GM12878 (cell line): ENCODE measurements around the gene MRTFA. TPM values are rescaled to one million over a fixed set of nuclear protein-coding genes. Genes with fewer than 3 reads are reported as not detected.

Experiments used
- ATAC-seq: fragments of 200-7000 bp; cut with Tn5 transposase; 3 replicates; pipeline ENCODE4 v1.9.1; 2020; ENCODE audit warnings: mild to moderate bottlenecking, moderate library complexity
- BruUV-seq: library from RNA; stranded (reverse); fragments of 400-500 nt; replicated peaks from 2 replicates; lab custom pipeline; 2021; lab: Mats Ljungman, UMichigan
- CTCF ChIA-PET: fragments of 300-600 bp; sonication (Branson Sonifier 250); formaldehyde crosslinking; extraction: SDS; loops from one replicate; lab custom pipeline; 2021; ENCODE audit warnings: inconsistent platforms; lab: Yijun Ruan, JAX
- POLR2A ChIA-PET: fragments of 350-600 bp; formaldehyde crosslinking; extraction: SDS; loops from one replicate; lab custom pipeline; 2021; ENCODE audit warnings: inconsistent platforms; lab: Charles Lee
- RAD21 ChIA-PET: fragments of 300-600 bp; sonication (Branson Sonifier 250); formaldehyde crosslinking; loops from one replicate; lab custom pipeline; 2023; ENCODE audit warnings: antibody characterized with exemption; ENCODE audit not compliant: unreplicated experiment; lab: Charles Lee
- SMC1A ChIA-PET: fragments of 300-600 bp; sonication (Branson Sonifier 250); formaldehyde crosslinking; loops from one replicate; lab custom pipeline; 2023; ENCODE audit not compliant: unreplicated experiment, uncharacterized antibody; lab: Charles Lee
- DNase-seq: peaks from one replicate; pipeline ENCODE4 v3.0.0-alpha.2; 2011; ENCODE audit warnings: low read depth, low spot score
- FAIRE-seq: peaks from 3 replicates; lab custom pipeline; 2011; peaks lifted over from hg19 to GRCh38; lab: Jason Lieb, UNC
- H2AFZ ChIP-seq: 2 replicates; pipeline ENCODE4 v1.6.0; 2011; ENCODE audit warnings: low read depth, low read length, control low read depth; ENCODE audit not compliant: control insufficient read depth
- H3K27ac ChIP-seq: 2 replicates; pipeline ENCODE4 v1.5.1; 2011; ENCODE audit warnings: control low read depth; ENCODE audit not compliant: control insufficient read depth, insufficient read depth
- H3K27me3 ChIP-seq, 2 experiments: replicated peaks in 1 of 2; 2 replicates each; pipeline versions ENCODE4 v1.6.0 to v1.6.1; 2011; ENCODE audit warnings: low read length in 1 of 2; ENCODE audit not compliant: control insufficient read depth in 2 of 2, insufficient read depth in 2 of 2
- H3K36me3 ChIP-seq, 2 experiments: 2 replicates each; pipeline ENCODE4 v1.5.1; 2011; ENCODE audit warnings: low read length in 1 of 2; ENCODE audit not compliant: control insufficient read depth in 2 of 2, insufficient read depth in 2 of 2
- H3K4me1 ChIP-seq: 2 replicates; pipeline ENCODE4 v1.6.1; 2011; ENCODE audit warnings: mild to moderate bottlenecking, low read length, moderate library complexity, mixed read lengths; ENCODE audit not compliant: control insufficient read depth, insufficient read depth
- H3K4me2 ChIP-seq: 2 replicates; pipeline ENCODE4 v1.6.0; 2011; ENCODE audit warnings: control low read depth; ENCODE audit not compliant: control insufficient read depth, insufficient read depth
- H3K4me3 ChIP-seq: fragments of 200-600 bp; sonication (generic); 2 replicates; pipeline ENCODE4 v1.5.1; 2016
- H3K79me2 ChIP-seq: 2 replicates; pipeline ENCODE4 v1.6.0; 2011; ENCODE audit warnings: low read length; ENCODE audit not compliant: control insufficient read depth, insufficient read depth
- H3K9ac ChIP-seq: 2 replicates; pipeline ENCODE4 v1.8.0; 2011; ENCODE audit warnings: low read length, control low read depth, mixed read lengths; ENCODE audit not compliant: control insufficient read depth, insufficient read depth
- H3K9me3 ChIP-seq: replicated peaks from 3 replicates; pipeline ENCODE4 v1.5.1; 2011; ENCODE audit warnings: mild to moderate bottlenecking, low read length; ENCODE audit not compliant: control insufficient read depth, insufficient read depth
- H4K20me1 ChIP-seq: 2 replicates; pipeline ENCODE4 v1.6.0; 2011; ENCODE audit not compliant: control insufficient read depth, insufficient read depth
- CUX1 ChIP-seq: IDR thresholded peaks from 2 replicates; pipeline ENCODE4 v1.6.1; 2012; ENCODE audit warnings: improper control_type of control experiment, low read depth, low read length; ENCODE audit not compliant: insufficient replicate concordance
- IRF3 ChIP-seq: fragments of 450-650 bp; IDR thresholded peaks from 2 replicates; pipeline ENCODE4 v1.6.1; 2014; ENCODE audit warnings: mild to moderate bottlenecking
- MEF2B ChIP-seq: fragments of 450-650 bp; IDR thresholded peaks from 2 replicates; pipeline ENCODE4 v1.6.1; 2018; ENCODE audit warnings: mild to moderate bottlenecking, moderate library complexity; ENCODE audit not compliant: partially characterized antibody, poor library complexity, severe bottlenecking
- NKRF ChIP-seq: fragments of 450-650 bp; conservative IDR thresholded peaks from 2 replicates; pipeline ENCODE4 v1.6.1; 2017; ENCODE audit warnings: mild to moderate bottlenecking, moderate library complexity
- PAX8 ChIP-seq: fragments of 450-650 bp; IDR thresholded peaks from 2 replicates; pipeline ENCODE4 v1.6.1; 2017; ENCODE audit warnings: mild to moderate bottlenecking, moderate library complexity
- POLR2AphosphoS2 ChIP-seq: IDR thresholded peaks from 2 replicates; pipeline ENCODE4 v1.6.1; 2011; ENCODE audit warnings: low read depth, mild to moderate bottlenecking, low read length, improper control_type of control experiment, moderate library complexity
- RBBP5 ChIP-seq: fragments of 200-600 bp; sonication (generic); conservative IDR thresholded peaks from 2 replicates; pipeline ENCODE4 v1.6.1; 2016
- RCOR1 ChIP-seq: conservative IDR thresholded peaks from 2 replicates; pipeline ENCODE4 v1.6.1; 2012; ENCODE audit warnings: low read depth, low read length, improper control_type of control experiment
- SKIL ChIP-seq: fragments of 450-650 bp; IDR thresholded peaks from 2 replicates; pipeline ENCODE4 v1.6.1; 2017; ENCODE audit warnings: mild to moderate bottlenecking, low read depth, inconsistent platforms; ENCODE audit not compliant: poor library complexity, severe bottlenecking
- SPI1 ChIP-seq: IDR thresholded peaks from 2 replicates; pipeline ENCODE4 v1.6.1; 2011; ENCODE audit warnings: low read depth, mild to moderate bottlenecking, low read length, moderate library complexity, borderline replicate concordance; ENCODE audit not compliant: insufficient read depth
- TCF7 ChIP-seq: IDR thresholded peaks from 2 replicates; pipeline ENCODE4 v1.6.1; 2014; ENCODE audit warnings: antibody characterized with exemption, borderline replicate concordance
- ZZZ3 ChIP-seq: IDR thresholded peaks from 2 replicates; pipeline ENCODE4 v1.6.1; 2011; ENCODE audit warnings: low read depth; ENCODE audit not compliant: control insufficient read depth, insufficient read length
- WGBS: methylation state at CpG from one replicate; pipeline ENCODE4 v1.1.6; 2016; ENCODE audit warnings: low lambda C conversion rate; ENCODE audit not compliant: insufficient replicate concordance, insufficient coverage; ENCODE audit errors: missing lambda C conversion rate; 5-methylcytosine and 5-hydroxymethylcytosine counted together
- in situ Hi-C: fragments of 300-500 bp; cut with MboI; formaldehyde crosslinking; loops from 9 replicates; pipeline ENCODE4 v1.14.3; 2018; ENCODE audit warnings: mixed read lengths
- intact Hi-C: fragments of 100-400 bp; cut with micrococcal nuclease; formaldehyde crosslinking; loops from one replicate; pipeline ENCODE4 v1.14.2; 2022; ENCODE audit not compliant: unreplicated experiment
- polyA plus RNA-seq, 11 experiments: library from polyadenylated mRNA; depleted of rRNA in 4 of 11; unstranded in 6 of 11; stranded (reverse) in 5 of 11; fragments of >200 nt; fragmentation: Nextera tagmentation in 4 of 11; fragmentation: Illumina TruSeq in 1 of 11; extraction: Ambion mirVana in 4 of 11; extraction: Trizol in 1 of 11; gene quantifications; 1 replicate in 1 of 11; 2 replicates in 10 of 11; pipeline versions ENCODE4 v1.2.1 to v1.2.3, GENCODE V29; 2011 to 2016; ENCODE audit warnings: inconsistent platforms in 2 of 11, missing spikeins in 2 of 11, low read depth in 1 of 11
- total RNA-seq, 4 experiments: library from RNA; depleted of rRNA in 3 of 4; stranded (reverse); fragments of >200 nt in 3 of 4; fragmentation: Illumina TruSeq in 1 of 4; extraction: Trizol in 1 of 4; gene quantifications; 2 replicates each; pipeline versions ENCODE4 v1.2.1 to v1.2.3, GENCODE V29; 2013 to 2021

MRTFA gene
- total and polyA plus RNA-seq, 10 of the 15 experiments (the other 5 are each of a cell fraction or from before 2014, with no cell fraction given) = 2.0 to 63.9 (median 17.9) TPM

GRCh38 chr22:40681451-40681850 lies 44.9 kb upstream of the MRTFA start (continued):
- TF ChIP-seq SKIL (no peak), PAX8 (no peak), SPI1 (no peak), MEF2B (no peak)

GRCh38 chr22:40680819-40681183 lies 44.3 kb upstream of the MRTFA start:
- no peak overlapping the region for H3K4me3 ChIP-seq
- H3K27me3 ChIP-seq = peaks cover 0 to 3% of the 10 kb centered on the region in 2 experiments; a peak in 3 of 4 replicates
- in situ Hi-C loops (loop anchor here (10.0 kb wide), 1 partner anchor 214 kb away; no protein-coding TSS in a partner anchor), intact Hi-C loops (loop anchor here (5.0 kb wide), 1 partner anchor 136 kb away; the partner anchor contains the start of gene SLC25A17)
- no peak overlapping the region for H2AFZ ChIP-seq
- no TSS peak for BruUV-seq
- ChIA-PET CTCF (interaction anchor here (0.7 to 1.5 kb wide), 3 partner anchors 80 to 242 kb away, joined by 3 to 4 read pairs (median 3); no protein-coding TSS in a partner anchor), SMC1A (interaction anchor here (1.1 to 1.2 kb wide), 2 partner anchors 213 to 305 kb away, joined by 3 read pairs; no protein-coding TSS in a partner anchor), POLR2A (no interaction called here), RAD21 (no interaction called here)
- DNase-seq (no peak), FAIRE-seq (no peak), ATAC-seq (no peak)
- H3K36me3 ChIP-seq = no peaks in the 10 kb centered on the region
- no peak overlapping the region for H3K27ac ChIP-seq
- H3K9me3 ChIP-seq = no peaks in the 10 kb centered on the region
- H3K4me2 ChIP-seq = no peak overlapping the region
- H3K79me2 ChIP-seq = no peaks in the 10 kb centered on the region
- no peaks in the 10 kb centered on the region for H4K20me1 ChIP-seq
- WGBS = 83% methylated on average over 15 of the region's 15 CpGs
- H3K9ac ChIP-seq = no peak overlapping the region
- H3K4me1 ChIP-seq = no peaks in the 10 kb centered on the region
- TF ChIP-seq POLR2AphosphoS2 = no peak
- no peak for TF ChIP-seq IRF3
- TF ChIP-seq RCOR1 = no peak
- TF ChIP-seq CUX1 = no peak
- no peak for TF ChIP-seq RBBP5
- no peak for TF ChIP-seq ZZZ3
- no peak for TF ChIP-seq NKRF
- TF ChIP-seq PAX8 = no peak
- no peak for TF ChIP-seq TCF7
